Trophoblast cell (in vitro differentiated cells and primary cell): ENCODE results near the gene CTR9. TPM values are rescaled to one million over a fixed set of nuclear protein-coding genes. Genes with fewer than 3 reads are reported as not detected.

Source experiments
- DNase-seq, 2 donors: peaks; one replicate each; pipeline ENCODE4 v3.0.0-alpha.2; 2016
- H2AFZ ChIP-seq: 2 replicates; pipeline ENCODE4 v1.6.1; 2013; ENCODE audit warnings: low read length, moderate library complexity, mild to moderate bottlenecking; ENCODE audit not compliant: insufficient read depth, poor library complexity
- H2AK5ac ChIP-seq: 2 replicates; pipeline ENCODE4 v1.6.1; 2013; ENCODE audit warnings: mild to moderate bottlenecking, low read length
- H2BK120ac ChIP-seq: 2 replicates; pipeline ENCODE4 v1.6.1; 2013; ENCODE audit warnings: low read length, mild to moderate bottlenecking, moderate library complexity; ENCODE audit not compliant: insufficient read depth, poor library complexity
- H2BK12ac ChIP-seq: 2 replicates; pipeline ENCODE4 v1.6.1; 2013; ENCODE audit warnings: mild to moderate bottlenecking, low read length, moderate library complexity
- H2BK5ac ChIP-seq: 2 replicates; pipeline ENCODE4 v1.6.1; 2013; ENCODE audit warnings: low read length, low read depth, moderate library complexity, mild to moderate bottlenecking; ENCODE audit not compliant: poor library complexity
- H3K14ac ChIP-seq: 2 replicates; pipeline ENCODE4 v1.6.1; 2013; ENCODE audit warnings: mild to moderate bottlenecking, low read length
- H3K18ac ChIP-seq: 2 replicates; pipeline ENCODE4 v1.6.1; 2013; ENCODE audit warnings: mild to moderate bottlenecking, low read length
- H3K23ac ChIP-seq: 2 replicates; pipeline ENCODE4 v1.6.1; 2013; ENCODE audit warnings: low read length
- H3K27ac ChIP-seq: 2 replicates; pipeline ENCODE4 v1.5.1; 2013; ENCODE audit warnings: low read depth, mild to moderate bottlenecking, inconsistent platforms, low read length, moderate library complexity
- H3K27me3 ChIP-seq: 2 replicates; pipeline ENCODE4 v1.6.1; 2013; ENCODE audit warnings: inconsistent platforms, mild to moderate bottlenecking, low read length, moderate library complexity; ENCODE audit not compliant: insufficient read depth
- H3K36me3 ChIP-seq, 2 experiments: 1 replicate in 1 of 2; 2 replicates in 1 of 2; pipeline ENCODE4 v1.6.1; 2013; ENCODE audit warnings: low read length in 2 of 2, mild to moderate bottlenecking in 2 of 2, moderate library complexity in 1 of 2; ENCODE audit not compliant: insufficient read depth in 2 of 2, control insufficient read depth in 1 of 2
- H3K4ac ChIP-seq: 2 replicates; pipeline ENCODE4 v1.6.1; 2013; ENCODE audit warnings: low read depth, mild to moderate bottlenecking, low read length, moderate library complexity
- H3K4me1 ChIP-seq, 2 experiments: 1 replicate in 1 of 2; 2 replicates in 1 of 2; pipeline ENCODE4 v1.6.1; 2013; ENCODE audit warnings: low read length in 2 of 2, mild to moderate bottlenecking in 2 of 2, moderate library complexity in 1 of 2; ENCODE audit not compliant: insufficient read depth in 2 of 2, control insufficient read depth in 1 of 2
- H3K4me2 ChIP-seq: 2 replicates; pipeline ENCODE4 v1.6.1; 2013; ENCODE audit warnings: inconsistent platforms, mild to moderate bottlenecking, low read length, moderate library complexity
- H3K4me3 ChIP-seq: 2 replicates; pipeline ENCODE4 v1.5.1; 2013; ENCODE audit warnings: mild to moderate bottlenecking, low read depth, low read length, inconsistent platforms
- H3K79me1 ChIP-seq: one replicate; pipeline ENCODE4 v1.6.1; 2013; ENCODE audit warnings: low read length
- H3K79me2 ChIP-seq: 2 replicates; pipeline ENCODE4 v1.6.1; 2013; ENCODE audit warnings: low read length, mild to moderate bottlenecking; ENCODE audit not compliant: control insufficient read depth, insufficient read depth, poor library complexity
- H3K9ac ChIP-seq: 2 replicates; pipeline ENCODE4 v1.6.1; 2013; ENCODE audit warnings: mild to moderate bottlenecking, low read length
- H3K9me3 ChIP-seq: 2 replicates; pipeline ENCODE4 v1.6.1; 2013; ENCODE audit warnings: low read depth, mild to moderate bottlenecking, control low read depth, inconsistent platforms, low read length; ENCODE audit not compliant: insufficient read depth
- H4K12ac ChIP-seq: 2 replicates; pipeline ENCODE4 v1.6.1; 2013; ENCODE audit warnings: low read depth, mild to moderate bottlenecking, low read length, moderate library complexity
- H4K8ac ChIP-seq: 2 replicates; pipeline ENCODE4 v1.6.1; 2013; ENCODE audit warnings: low read depth, mild to moderate bottlenecking, low read length, moderate library complexity
- H4K91ac ChIP-seq: one replicate; pipeline ENCODE4 v1.6.1; 2013; ENCODE audit warnings: low read depth, mild to moderate bottlenecking, low read length, moderate library complexity
- WGBS: extraction: QIAGEN DNeasy Blood & Tissue Kit; methylation state at CpG from one replicate; pipeline ENCODE4 v1.1.7; 2013; ENCODE audit warnings: missing lambda C conversion rate; ENCODE audit not compliant: insufficient read length, insufficient coverage; ENCODE audit errors: extremely low coverage; 5-methylcytosine and 5-hydroxymethylcytosine counted together
- polyA plus RNA-seq: library from polyadenylated mRNA; stranded (reverse); fragments of 200-250 nt; gene quantifications from 2 replicates; pipeline ENCODE4 v1.2.3, GENCODE V29; 2013

The CTR9 gene
- polyA plus RNA-seq, result 27.9 and 28.4 TPM in 2 replicates

DNA sequence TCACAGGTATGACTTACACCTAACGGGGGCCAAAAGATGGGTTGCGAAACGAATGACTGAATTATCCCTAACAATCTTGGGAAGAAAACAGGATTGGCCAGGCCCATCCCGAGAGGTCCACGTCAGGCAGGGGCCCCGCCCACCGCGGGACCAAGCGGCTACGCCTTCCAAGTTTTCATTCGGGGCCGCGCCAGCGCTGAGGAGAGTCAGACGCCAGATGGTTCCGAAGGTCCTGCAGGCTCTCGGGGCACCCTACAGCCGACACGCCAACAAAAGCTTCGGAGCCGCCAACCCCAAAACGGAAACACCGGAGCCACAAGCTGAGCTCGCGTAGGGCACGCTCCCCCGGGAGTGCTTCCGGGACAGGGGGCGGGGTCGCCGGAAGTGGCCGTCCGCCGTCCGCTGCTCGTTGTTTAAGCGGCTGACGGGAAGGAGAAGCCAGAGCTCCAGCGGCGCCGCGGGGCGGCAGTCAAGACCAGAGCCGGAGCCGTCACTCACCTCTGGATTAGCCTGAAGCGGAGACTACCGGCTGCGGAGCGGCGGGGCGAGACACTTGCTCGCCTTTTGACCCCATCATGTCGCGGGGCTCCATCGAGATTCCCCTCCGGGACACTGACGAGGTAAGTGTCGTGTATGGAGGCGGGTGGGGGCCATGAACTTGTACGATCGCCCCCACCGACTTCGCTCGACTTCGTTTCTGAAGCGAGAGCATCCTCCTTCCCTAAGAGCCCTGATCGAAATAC lies at the start of gene CTR9:
CTR9 (plus strand) TSS at position 409 of the 743 bp plus-strand sequence; CDS start at position 576, 167 bp downstream.
- peak within 1 kb of the TSS; percentile 93 for H3K9ac ChIP-seq
- peaks cover 2% of the 10 kb centered on the region in 2 experiments for H3K4me1 ChIP-seq
- H3K79me1 ChIP-seq, result peaks cover 7% of the 10 kb centered on the region
- peak within 1 kb of the TSS; percentile 53 for H3K4ac ChIP-seq
- H2AK5ac ChIP-seq, result peak within 1 kb of the TSS; percentile 24
- peak within 1 kb of the TSS; percentile 68 for H2AFZ ChIP-seq
- peak within 1 kb of the TSS; percentile 85 for H2BK120ac ChIP-seq
- H3K14ac ChIP-seq, result peak within 1 kb of the TSS; percentile 88
- peak within 1 kb of the TSS; percentile 91 for H3K4me2 ChIP-seq
- H4K91ac ChIP-seq, result peak within 1 kb of the TSS; percentile 93
- peaks cover 7% of the 10 kb centered on the region for H3K79me2 ChIP-seq
- H3K27ac ChIP-seq, result peak within 1 kb of the TSS; percentile 99
- peaks cover 2% of the 10 kb centered on the region in 2 experiments for H3K36me3 ChIP-seq
- H3K23ac ChIP-seq, result no peak within 1 kb of the TSS
- peak within 1 kb of the TSS; percentile 87 for H4K12ac ChIP-seq
- H3K18ac ChIP-seq, result peak within 1 kb of the TSS; percentile 70
- peak within 1 kb of the TSS; percentile 90 for H3K4me3 ChIP-seq
- DNase-seq, result peak; percentile 88 to 93
- no peaks in the 10 kb centered on the region for H3K27me3 ChIP-seq
- H2BK5ac ChIP-seq, result peak within 1 kb of the TSS; percentile 91
- H3K9me3 ChIP-seq, result no peaks in the 10 kb centered on the region
- no CpG with 5 or more reads among the region's 67 CpGs for WGBS
- peak within 1 kb of the TSS; percentile 98 for H4K8ac ChIP-seq
- H2BK12ac ChIP-seq, result no peak within 1 kb of the TSS

GRCh38 chr11:10701982-10702381 lies 49.1 kb upstream of the CTR9 start:
- Histone ChIP-seq H3K27me3 (no peaks in the 10 kb centered on the region), H3K79me1 (no peaks in the 10 kb centered on the region), H2AK5ac (no peak overlapping the region), H3K79me2 (no peaks in the 10 kb centered on the region), H2BK12ac (no peak overlapping the region), H3K9me3 (peaks cover 5% of the 10 kb centered on the region), H3K18ac (no peak overlapping the region), H3K4me3 (no peak overlapping the region), H3K4me1 (no peaks in the 10 kb centered on the region), H2BK5ac (no peak overlapping the region), H3K14ac (no peak overlapping the region), H3K4ac (no peak overlapping the region), H3K36me3 (no peaks in the 10 kb centered on the region), H3K27ac (no peak overlapping the region), H2BK120ac (no peak overlapping the region), H3K23ac (no peak overlapping the region), H4K91ac (no peak overlapping the region), H4K8ac (no peak overlapping the region), H4K12ac (no peak overlapping the region), H3K9ac (no peak overlapping the region), H2AFZ (no peak overlapping the region), H3K4me2 (no peak overlapping the region)
- no peak for DNase-seq
- no CpG with 5 or more reads among the region's 3 CpGs for WGBS

DNA sequence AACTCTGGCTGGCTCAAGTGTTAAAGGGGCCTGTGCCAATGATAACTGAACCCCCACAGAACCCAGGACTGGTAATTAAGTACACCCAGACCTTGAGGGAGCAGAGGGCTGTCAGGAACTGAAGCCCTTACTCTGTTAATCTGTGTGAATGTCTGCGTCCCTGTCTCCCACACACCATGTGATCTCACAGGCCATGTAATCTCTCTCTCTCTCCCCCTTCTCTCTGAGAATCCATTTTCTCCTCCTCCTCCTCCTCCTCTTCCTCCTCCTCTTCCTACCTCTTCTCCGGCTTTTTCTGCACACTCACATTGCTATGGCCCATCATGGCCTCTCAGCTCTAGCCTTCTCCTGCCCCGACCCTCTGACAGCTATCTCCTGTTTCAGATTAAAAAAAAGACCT lies 42.9 kb upstream of the CTR9 start:
- no peak overlapping the region for H2BK12ac ChIP-seq
- H3K4ac ChIP-seq, result no peak overlapping the region
- H3K27ac ChIP-seq, result no peak overlapping the region
- H3K9me3 ChIP-seq, result no peaks in the 10 kb centered on the region
- no peak overlapping the region for H3K9ac ChIP-seq
- H2BK120ac ChIP-seq, result no peak overlapping the region
- no peak overlapping the region for H3K14ac ChIP-seq
- no peaks in the 10 kb centered on the region for H3K4me1 ChIP-seq
- no peak overlapping the region for H4K12ac ChIP-seq
- no peak for DNase-seq
- no peak overlapping the region for H3K4me2 ChIP-seq
- no peak overlapping the region for H2BK5ac ChIP-seq
- no peak overlapping the region for H3K4me3 ChIP-seq
- no peaks in the 10 kb centered on the region for H3K36me3 ChIP-seq
- H3K79me1 ChIP-seq, result no peaks in the 10 kb centered on the region
- H2AK5ac ChIP-seq, result no peak overlapping the region
- H3K18ac ChIP-seq, result no peak overlapping the region
- H4K91ac ChIP-seq, result no peak overlapping the region
- no peak overlapping the region for H3K23ac ChIP-seq
- no peaks in the 10 kb centered on the region for H3K79me2 ChIP-seq
- no peak overlapping the region for H4K8ac ChIP-seq
- no CpG with 5 or more reads among the region's 3 CpGs for WGBS
- H2AFZ ChIP-seq, result no peak overlapping the region
- no peaks in the 10 kb centered on the region for H3K27me3 ChIP-seq

DNA sequence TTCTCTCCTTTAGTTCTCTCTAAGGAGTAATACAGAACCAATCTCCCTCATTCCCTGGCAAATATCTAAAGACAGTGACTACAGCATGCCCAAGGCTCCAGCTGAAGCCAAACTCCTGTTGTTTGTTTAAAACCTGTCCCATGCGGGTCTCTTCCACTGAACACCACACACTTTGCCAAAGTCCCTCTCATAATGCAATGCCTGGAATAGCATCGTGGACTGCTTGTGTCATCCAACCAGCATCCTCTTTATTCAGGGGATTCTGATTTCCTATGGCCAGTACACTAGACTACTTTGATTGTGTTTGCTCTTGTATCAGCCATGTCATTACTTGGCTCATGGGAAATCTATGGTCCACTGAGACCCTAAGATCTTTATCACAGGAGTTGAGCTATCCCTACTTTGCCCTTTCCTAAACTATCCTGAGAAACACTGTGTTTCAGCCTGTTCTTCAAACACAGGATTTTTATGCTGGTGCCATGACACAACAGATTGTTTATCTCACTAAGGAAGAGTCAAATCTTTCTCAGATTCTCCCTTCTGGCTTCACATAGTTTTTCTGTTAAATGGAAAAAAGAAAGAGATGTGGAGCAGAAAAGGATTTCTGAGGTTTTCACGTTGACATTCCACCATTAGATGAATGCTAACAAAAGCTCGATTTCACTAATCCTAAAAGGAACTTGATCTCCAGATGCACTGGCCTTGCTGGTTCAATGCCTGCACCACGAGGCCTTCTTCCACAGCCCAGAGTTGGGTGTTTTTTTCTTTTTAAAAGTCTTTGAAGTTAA lies 41.6 kb upstream of the CTR9 start:
- H3K4ac ChIP-seq, result no peak overlapping the region
- H3K27me3 ChIP-seq, result no peaks in the 10 kb centered on the region
- H2AK5ac ChIP-seq, result no peak overlapping the region
- no peak overlapping the region for H3K4me2 ChIP-seq
- no CpG with 5 or more reads among the region's 5 CpGs for WGBS
- no peak overlapping the region for H3K27ac ChIP-seq
- no peaks in the 10 kb centered on the region for H3K79me2 ChIP-seq
- no peaks in the 10 kb centered on the region for H3K4me1 ChIP-seq
- peak; percentile 90 to 93 for DNase-seq
- no peak overlapping the region for H2BK12ac ChIP-seq
- H2BK5ac ChIP-seq, result no peak overlapping the region
- H3K4me3 ChIP-seq, result no peak overlapping the region
- H3K9ac ChIP-seq, result no peak overlapping the region
- H3K18ac ChIP-seq, result no peak overlapping the region
- no peak overlapping the region for H3K14ac ChIP-seq
- H3K79me1 ChIP-seq, result no peaks in the 10 kb centered on the region
- no peaks in the 10 kb centered on the region for H3K9me3 ChIP-seq
- H3K23ac ChIP-seq, result no peak overlapping the region
- no peak overlapping the region for H2BK120ac ChIP-seq
- no peaks in the 10 kb centered on the region for H3K36me3 ChIP-seq
- H2AFZ ChIP-seq, result no peak overlapping the region
- H4K8ac ChIP-seq, result no peak overlapping the region
- H4K12ac ChIP-seq, result no peak overlapping the region
- H4K91ac ChIP-seq, result no peak overlapping the region
